ENCODE results near the gene IL2RA. TPM values are rescaled to one million over a fixed set of nuclear protein-coding genes. Genes with fewer than 3 reads are reported as not detected.

Gene IL2RA
- total and polyA plus RNA-seq, 2 donors (not counting 1 experiment from before 2014, with no cell fraction given) = 7.2 to 56.7 TPM

GRCh38 chr10:5978230-5978489 lies 84.0 kb downstream of the IL2RA start:
- intact Hi-C loops (cut with micrococcal nuclease) = loop anchor here (1.0 to 10.0 kb wide), 4 partner anchors 89 to 1497 kb away; partner anchors contain the start of gene GDI2
- Mint-ChIP-seq H3K4me1 (peaks cover 25% of the 10 kb centered on the region), H3K9me3 (ENCODE audit: insufficient read depth) (no peaks in the 10 kb centered on the region), H3K4me3 (peak overlapping the region; percentile 90), H3K27me3 (no peaks in the 10 kb centered on the region), H3K27ac (peak overlapping the region; percentile 91)
- Histone ChIP-seq H3K27ac (ENCODE audit: low read length in 2 of 2) (peak overlapping the region; percentile 20 to 75), H3K9me3 (ENCODE audit: control extremely low read depth in 1 of 3, control insufficient read depth in 2 of 3, insufficient read depth in 1 of 3, low read length in 2 of 3) (no peaks in the 10 kb centered on the region), H3K27me3 (replicated peaks in 1 of 4; ENCODE audit: control extremely low read depth in 1 of 4, control insufficient read depth in 3 of 4, insufficient read depth in 4 of 4, low read length in 3 of 4) (peaks cover 0 to 3% (median 0%) of the 10 kb centered on the region in 4 experiments), H4K20me1 (ENCODE audit: control insufficient read depth, insufficient read depth, low read length, poor library complexity, severe bottlenecking) (no peaks in the 10 kb centered on the region), H3K4me2 (replicated peaks; ENCODE audit: low read depth, low read length, poor library complexity, severe bottlenecking) (peak overlapping the region; percentile 95), H3K79me2 (ENCODE audit: control insufficient read depth, insufficient read depth, low read length) (peaks cover 21% of the 10 kb centered on the region), H3K4me1 (ENCODE audit: control insufficient read depth in 2 of 2, insufficient read depth in 2 of 2, low read length in 2 of 2) (peaks cover 8 to 27% of the 10 kb centered on the region in 2 donors), H2AFZ (ENCODE audit: insufficient read depth, low read depth, low read length, poor library complexity, severe bottlenecking) (peak overlapping the region; percentile 96), H3K36me3 (replicated peaks in 1 of 2; ENCODE audit: control extremely low read depth in 1 of 2, control insufficient read depth in 1 of 2, extremely low read depth in 1 of 2, insufficient read depth in 2 of 2, low read length in 1 of 2) (no peaks in the 10 kb centered on the region), H3K9ac (ENCODE audit: low read length) (peak overlapping the region; percentile 94), H3K4me3 (ENCODE audit: control extremely low read depth in 1 of 5, extremely low read depth in 1 of 5, insufficient read depth in 1 of 5, low read depth in 2 of 5, low read length in 4 of 5) (peak overlapping the region in 4 of 5 experiments; percentile 88 to 96 (median 94))
- ChIA-PET POLR2A (no interaction called here), CTCF (interaction anchor here (0.8 to 3.0 kb wide), 5 partner anchors 36 to 108 kb away, joined by 3 to 16 read pairs (median 4); partner anchors contain the start of genes ANKRD16 and FBH1)
- WGBS (ENCODE audit: insufficient coverage) = 21% methylated on average over 5 of the region's 6 CpGs
- ATAC-seq (ENCODE audit: low read depth) = no peak
- DNase-seq = no peak
- no peak for TF ChIP-seq EZH2 (IDR thresholded peaks at IDR 0.05; ENCODE audit: borderline replicate concordance, insufficient read depth, low read depth, low read length, poor library complexity, severe bottlenecking)
- peak; percentile 5 for TF ChIP-seq CTCF (IDR thresholded peaks at IDR 0.05)

GRCh38 chr10:5977471-5978229 lies 84.5 kb downstream of the IL2RA start, which contains the start of gene IL15RA:
Gene IL15RA, minus strand, starts transcription at chr10:5977543. Its CDS starts 51 bp downstream, at chr10:5977492.
- DNase-seq (peak; percentile 88), ATAC-seq (ENCODE audit: low read depth) (peak; percentile 77)
- Histone ChIP-seq H3K79me2 (ENCODE audit: control insufficient read depth, insufficient read depth, low read length) (peaks cover 21% of the 10 kb centered on the region), H2AFZ (ENCODE audit: insufficient read depth, low read depth, low read length, poor library complexity, severe bottlenecking) (peak within 1 kb of the TSS; percentile 96), H4K20me1 (ENCODE audit: control insufficient read depth, insufficient read depth, low read length, poor library complexity, severe bottlenecking) (no peaks in the 10 kb centered on the region), H3K27ac (ENCODE audit: low read length in 2 of 2) (peak within 1 kb of the TSS; percentile 65 to 75), H3K4me1 (ENCODE audit: control insufficient read depth in 2 of 2, insufficient read depth in 2 of 2, low read length in 2 of 2) (peaks cover 8 to 27% of the 10 kb centered on the region in 2 donors), H3K9ac (ENCODE audit: low read length) (peak within 1 kb of the TSS; percentile 94), H3K36me3 (replicated peaks in 1 of 2; ENCODE audit: control extremely low read depth in 1 of 2, control insufficient read depth in 1 of 2, extremely low read depth in 1 of 2, insufficient read depth in 2 of 2, low read length in 1 of 2) (no peaks in the 10 kb centered on the region), H3K4me3 (ENCODE audit: control extremely low read depth in 1 of 5, extremely low read depth in 1 of 5, insufficient read depth in 1 of 5, low read depth in 2 of 5, low read length in 4 of 5) (peak within 1 kb of the TSS; percentile 74 to 96 (median 93)), H3K4me2 (replicated peaks; ENCODE audit: low read depth, low read length, poor library complexity, severe bottlenecking) (peak within 1 kb of the TSS; percentile 95), H3K9me3 (ENCODE audit: control extremely low read depth in 1 of 3, control insufficient read depth in 2 of 3, insufficient read depth in 1 of 3, low read length in 2 of 3) (no peaks in the 10 kb centered on the region), H3K27me3 (replicated peaks in 1 of 4; ENCODE audit: control extremely low read depth in 1 of 4, control insufficient read depth in 3 of 4, insufficient read depth in 4 of 4, low read length in 3 of 4) (peaks cover 0 to 3% (median 0%) of the 10 kb centered on the region in 4 experiments)
- H3K27me3 Mint-ChIP-seq = no peaks in the 10 kb centered on the region
- peaks cover 29% of the 10 kb centered on the region for H3K4me1 Mint-ChIP-seq
- H3K4me3 Mint-ChIP-seq = peak within 1 kb of the TSS; percentile 90
- no peaks in the 10 kb centered on the region for H3K9me3 Mint-ChIP-seq (ENCODE audit: insufficient read depth)
- ChIA-PET CTCF (interaction anchor here (0.8 to 3.0 kb wide), 7 partner anchors 37 to 109 kb away, joined by 3 to 16 read pairs (median 4); partner anchors contain the start of genes ANKRD16 and FBH1), POLR2A (no interaction called here)
- intact Hi-C loops (cut with micrococcal nuclease) = loop anchor here (1.0 to 10.0 kb wide), 8 partner anchors 37 to 1497 kb away; partner anchors contain the start of genes FBH1, GDI2 and TASOR2
- H3K27ac Mint-ChIP-seq = peak within 1 kb of the TSS; percentile 95
- under 1% methylated on average over 77 of the region's 80 CpGs for WGBS (ENCODE audit: insufficient coverage)
- TF ChIP-seq CTCF (IDR thresholded peaks at IDR 0.05) (peak; percentile 43), EZH2 (IDR thresholded peaks at IDR 0.05; ENCODE audit: borderline replicate concordance, insufficient read depth, low read depth, low read length, poor library complexity, severe bottlenecking) (no peak)
